Measurements from ENCODE around the gene BANP. TPM values are rescaled to one million over a fixed set of nuclear protein-coding genes. Genes with fewer than 3 reads are reported as not detected.
"Not testable (repeated sequence)": the region's sequence is repeated elsewhere in the genome, so short reads cannot be mapped to it uniquely, and the experiment has no call there.

Gene BANP
- polyA plus RNA-seq, 1 of the 3 experiments (the other 2 are of a cell fraction): 16.8 TPM

DNA sequence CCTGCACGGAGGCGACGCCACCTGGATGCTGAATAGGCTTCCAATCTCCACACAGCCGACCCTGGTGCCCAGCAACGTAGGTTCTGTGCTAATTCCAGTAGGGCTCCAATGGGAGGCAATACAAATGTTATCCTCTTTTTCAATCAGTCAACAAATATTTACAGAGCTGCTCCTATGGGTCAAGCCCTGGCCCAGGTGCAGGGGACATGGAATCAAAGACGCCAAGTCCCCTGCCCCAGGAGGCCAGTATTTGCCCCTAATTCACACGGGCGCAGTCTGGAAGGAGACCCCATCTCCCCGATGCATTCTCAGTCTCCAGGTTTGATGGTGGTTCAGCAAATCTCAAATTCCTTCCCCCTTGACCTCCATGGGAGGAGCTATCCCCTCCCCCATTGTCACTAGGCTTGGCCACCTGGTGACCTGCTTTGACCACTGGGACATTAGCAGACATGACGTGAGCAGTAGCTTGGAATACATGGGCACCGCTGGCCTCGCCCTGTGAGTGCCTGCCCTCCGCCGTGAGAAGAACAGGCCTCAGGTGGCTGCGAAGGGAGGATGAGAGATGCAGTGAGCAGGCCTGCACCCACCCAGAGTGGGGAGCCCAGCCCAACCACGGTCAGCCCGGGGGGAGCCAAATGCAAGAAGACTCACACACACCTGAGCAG lies 18.6 kb upstream of the BANP start:
- H3K9me2 ChIP-seq; H3K4me2 ChIP-seq; H3K27ac ChIP-seq (ENCODE audit: low read depth in 2 of 2, low read length in 1 of 2); H3K4me3 ChIP-seq (ENCODE audit: low read depth in 2 of 2, low read length in 1 of 2); H3K9ac ChIP-seq; H4K20me1 ChIP-seq (ENCODE audit: insufficient read depth); H3K36me3 ChIP-seq (replicated peaks in 1 of 2; ENCODE audit: control insufficient read depth in 1 of 2, insufficient read depth in 2 of 2, low read length in 1 of 2); H3K27me3 ChIP-seq (ENCODE audit: insufficient read depth); H3K79me2 ChIP-seq (ENCODE audit: insufficient read depth); H3F3A ChIP-seq (replicated peaks; ENCODE audit: insufficient read depth); POLR2A ChIA-PET; CTCF ChIA-PET; H3K4me1 ChIP-seq (ENCODE audit: control insufficient read depth in 1 of 2, insufficient read depth in 2 of 2, low read depth in 1 of 2, low read length in 1 of 2); H2AFZ ChIP-seq (ENCODE audit: low read depth); H3K9me3 ChIP-seq; DNase-seq: not testable (repeated sequence)
- 91% methylated on average over 12 of the region's 17 CpGs for WGBS (ENCODE audit: low lambda C conversion rate)

DNA sequence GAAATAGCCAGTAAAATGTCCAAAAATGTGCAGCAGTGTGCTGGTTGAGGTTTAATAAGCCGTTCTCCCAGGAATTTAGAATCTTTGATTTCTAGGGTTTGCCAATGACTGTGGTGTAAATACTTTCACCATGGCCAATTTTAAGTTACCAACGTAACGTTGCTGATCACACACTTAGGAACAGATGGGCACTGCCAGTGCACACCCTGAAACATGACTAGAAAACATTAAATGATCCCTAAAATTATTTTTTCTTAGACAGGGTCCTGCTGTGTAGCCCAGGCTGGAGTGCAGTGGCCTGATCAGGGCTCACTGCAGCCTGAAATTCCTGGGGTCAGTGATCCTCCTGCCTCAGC lies 18.1 kb upstream of the BANP start:
- no peaks in the 10 kb centered on the region for H3K9me2 ChIP-seq
- H3K9ac ChIP-seq: no peak overlapping the region
- no peaks in the 10 kb centered on the region for H3K79me2 ChIP-seq (ENCODE audit: insufficient read depth)
- DNase-seq: no peak
- CTCF ChIA-PET: no interaction called here
- no peak overlapping the region for H3K4me2 ChIP-seq
- H2AFZ ChIP-seq (ENCODE audit: low read depth): no peak overlapping the region
- TF ChIP-seq REST (IDR thresholded peaks at IDR 0.05; ENCODE audit: low read depth, low read length): no peak
- WGBS (ENCODE audit: low lambda C conversion rate): 92% methylated on average over 3 of the region's 3 CpGs
- no peaks in the 10 kb centered on the region for H3F3A ChIP-seq (replicated peaks; ENCODE audit: insufficient read depth)
- H3K9me3 ChIP-seq: no peaks in the 10 kb centered on the region
- H3K27ac ChIP-seq (ENCODE audit: low read depth in 2 of 2, low read length in 1 of 2): no peak overlapping the region
- no peak overlapping the region for H3K4me3 ChIP-seq (ENCODE audit: low read depth in 2 of 2, low read length in 1 of 2)
- no peaks in the 10 kb centered on the region for H3K36me3 ChIP-seq (replicated peaks in 1 of 2; ENCODE audit: control insufficient read depth in 1 of 2, insufficient read depth in 2 of 2, low read length in 1 of 2)
- H3K27me3 ChIP-seq (ENCODE audit: insufficient read depth): no peaks in the 10 kb centered on the region
- POLR2A ChIA-PET: no interaction called here
- H3K4me1 ChIP-seq (ENCODE audit: control insufficient read depth in 1 of 2, insufficient read depth in 2 of 2, low read depth in 1 of 2, low read length in 1 of 2): no peaks in the 10 kb centered on the region; a peak in 1 of 4 replicates
- H4K20me1 ChIP-seq (ENCODE audit: insufficient read depth): no peaks in the 10 kb centered on the region

- H3K36me3 ChIP-seq (replicated peaks in 1 of 2; ENCODE audit: control insufficient read depth in 1 of 2, insufficient read depth in 2 of 2, low read length in 1 of 2); H3K9ac ChIP-seq; DNase-seq; H3K4me3 ChIP-seq (ENCODE audit: low read depth in 2 of 2, low read length in 1 of 2); H3K27ac ChIP-seq (ENCODE audit: low read depth in 2 of 2, low read length in 1 of 2); H3F3A ChIP-seq (replicated peaks; ENCODE audit: insufficient read depth); H3K4me1 ChIP-seq (ENCODE audit: control insufficient read depth in 1 of 2, insufficient read depth in 2 of 2, low read depth in 1 of 2, low read length in 1 of 2); H3K27me3 ChIP-seq (ENCODE audit: insufficient read depth); H4K20me1 ChIP-seq (ENCODE audit: insufficient read depth); POLR2A ChIA-PET; H2AFZ ChIP-seq (ENCODE audit: low read depth); H3K9me3 ChIP-seq; CTCF ChIA-PET; H3K9me2 ChIP-seq; H3K79me2 ChIP-seq (ENCODE audit: insufficient read depth); H3K4me2 ChIP-seq: not testable (repeated sequence)
- WGBS (ENCODE audit: low lambda C conversion rate): 79% methylated on average over 13 of the region's 19 CpGs
Measured at GRCh38 chr16:87934752-87935425, 16.3 kb upstream of the BANP start.

- H3K4me1 ChIP-seq (ENCODE audit: control insufficient read depth in 1 of 2, insufficient read depth in 2 of 2, low read depth in 1 of 2, low read length in 1 of 2); H3K27me3 ChIP-seq (ENCODE audit: insufficient read depth); H3K9me3 ChIP-seq; H3F3A ChIP-seq (replicated peaks; ENCODE audit: insufficient read depth); H4K20me1 ChIP-seq (ENCODE audit: insufficient read depth); DNase-seq; H2AFZ ChIP-seq (ENCODE audit: low read depth); H3K9me2 ChIP-seq; H3K36me3 ChIP-seq (replicated peaks in 1 of 2; ENCODE audit: control insufficient read depth in 1 of 2, insufficient read depth in 2 of 2, low read length in 1 of 2); H3K4me3 ChIP-seq (ENCODE audit: low read depth in 2 of 2, low read length in 1 of 2); POLR2A ChIA-PET; H3K79me2 ChIP-seq (ENCODE audit: insufficient read depth); H3K9ac ChIP-seq; H3K27ac ChIP-seq (ENCODE audit: low read depth in 2 of 2, low read length in 1 of 2); H3K4me2 ChIP-seq: not testable (repeated sequence)
- WGBS (ENCODE audit: low lambda C conversion rate): 70% methylated on average over 14 of the region's 14 CpGs
- CTCF ChIA-PET: interaction anchor here (1.2 kb wide), 1 partner anchor 502 kb away, joined by 3 read pairs; no protein-coding TSS in a partner anchor
Measured at GRCh38 chr16:87936016-87936374, 15.2 kb upstream of the BANP start.
